Left cardiac atrium (tissue), 4 donors: ENCODE results near the gene LRRTM3. TPM values are rescaled to one million over a fixed set of nuclear protein-coding genes. Genes with fewer than 3 reads are reported as not detected.
A peak's percentile ranks its signal among the peaks of the same experiment; 100 is the strongest.

Experiments used
- ATAC-seq, 2 donors: fragments of 200-7000 bp; cut with Tn5 transposase; one replicate each; pipeline ENCODE4 v1.9.1; 2020; ENCODE audit warnings: mild to moderate bottlenecking in 2 of 2, moderate library complexity in 2 of 2
- DNase-seq: peaks from one replicate; pipeline ENCODE4 v3.0.0-alpha.2; 2020
- intact Hi-C, 2 donors: fragments of 100-400 bp; cut with DNase I; formaldehyde crosslinking; loops; one replicate each; pipeline versions ENCODE4 v1.14.1 to v1.15.1; 2022 to 2023
- total RNA-seq, 2 donors: library from RNA; stranded (reverse); fragmentation: NEBNext Ultra II Directional; extraction: Animal tissue kit (Norgen Biotek cat#: 25700); gene quantifications; one replicate each; pipeline ENCODE4 v1.2.1, GENCODE V29; 2021
- donor health status: DM: no; HTN: yes; CAD: no.
- donor health status: DM: no; HTN: yes; CAD: no; lungs with severe emphysema.
- donor health status: DM: yes; HTN: yes; CAD: no.
- donor health status: Dilated cardiomyopathy.

The LRRTM3 gene
- total RNA-seq, 2 donors from 2014 or later = not detected

DNA sequence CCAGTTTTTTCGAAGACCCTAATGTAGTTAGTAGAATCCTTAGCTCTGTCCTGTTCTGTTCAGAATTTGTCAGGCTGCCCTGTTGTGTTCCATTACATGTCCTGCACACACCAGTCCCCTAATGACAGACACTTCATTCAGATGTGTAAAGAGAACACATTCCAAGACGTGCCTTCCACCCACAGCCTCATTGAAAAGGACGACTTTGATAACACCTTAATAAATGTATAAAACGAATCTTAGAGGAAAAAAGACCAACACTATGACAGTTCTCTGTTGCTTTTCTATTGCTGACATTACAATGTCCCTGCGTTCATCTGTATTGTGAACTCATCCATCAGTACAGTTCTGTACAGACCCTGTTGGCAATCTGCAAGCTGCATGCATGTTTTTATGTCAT, 3.5 kb downstream of the LRRTM3 start:
- ATAC-seq (no peak), DNase-seq (no peak)
- intact Hi-C loops = no loop called here

DNA sequence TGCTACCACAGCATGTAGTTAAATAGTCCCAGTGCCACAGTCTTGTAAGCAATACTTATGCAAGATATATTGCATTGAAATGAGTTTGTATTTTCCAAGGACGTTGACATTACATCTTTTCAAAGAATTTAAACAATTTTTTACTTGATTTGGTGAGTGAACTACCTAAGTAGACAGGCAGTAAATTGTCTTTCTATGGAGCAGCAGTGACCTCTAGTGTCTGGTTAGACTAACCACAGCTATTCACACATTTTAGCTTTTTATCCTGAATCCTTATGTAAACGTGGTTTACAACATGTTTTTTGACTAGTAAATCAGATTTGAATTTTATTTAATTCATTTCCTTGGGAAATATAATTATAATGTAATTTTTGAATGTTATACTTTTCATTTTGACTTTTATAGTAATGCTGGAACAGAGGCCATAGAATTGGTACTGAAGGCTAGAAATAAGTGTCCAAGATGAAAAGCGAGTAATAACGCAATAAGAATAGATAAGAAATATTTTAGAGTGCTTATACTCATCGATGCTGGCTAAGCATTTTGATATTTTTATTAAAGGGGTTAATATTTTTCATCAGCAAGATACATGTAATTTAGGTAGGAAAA, 5.6 kb downstream of the LRRTM3 start:
- intact Hi-C loops = no loop called here
- no peak for DNase-seq
- peak in 1 of 2 donors; percentile 52 for ATAC-seq

DNA sequence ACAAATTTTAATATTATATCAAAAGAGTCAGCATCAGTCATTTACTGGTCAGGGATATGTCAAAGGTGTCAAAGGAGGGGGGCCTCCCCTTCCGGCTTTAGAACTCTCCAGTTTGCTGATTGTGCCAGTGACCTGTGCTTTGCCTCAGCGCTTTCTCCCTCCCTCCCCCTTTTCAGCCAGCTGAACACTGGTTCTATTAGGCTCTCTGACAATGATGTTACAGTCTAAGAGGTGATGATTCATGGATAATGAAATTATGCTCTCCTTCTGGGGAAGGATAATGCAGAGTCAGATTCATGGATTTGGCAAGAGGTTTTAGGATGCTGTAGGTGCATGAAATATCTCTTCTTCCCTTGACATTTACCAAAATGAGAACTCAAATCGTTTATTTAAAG, 6.1 kb downstream of the LRRTM3 start:
- intact Hi-C loops = no loop called here

DNA sequence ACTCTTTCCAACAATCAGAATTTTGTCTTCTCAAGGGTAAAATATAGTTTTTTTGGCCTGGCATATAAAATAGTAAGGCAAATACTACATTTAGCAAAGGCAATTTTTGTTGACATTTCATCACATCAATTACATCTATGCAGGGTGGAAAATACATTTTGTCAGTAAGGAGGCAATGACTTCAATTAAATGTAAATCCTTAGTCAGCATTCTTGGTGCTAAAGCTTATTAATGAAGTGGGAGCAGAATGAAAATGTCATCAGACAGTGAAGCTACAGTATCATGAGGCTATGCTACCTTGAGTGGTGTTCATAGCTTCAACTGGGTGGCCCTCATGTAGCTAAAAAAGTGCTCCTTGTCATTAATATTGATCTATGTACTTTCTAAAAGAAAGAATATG, 8.9 kb downstream of the LRRTM3 start:
- no peak for DNase-seq
- intact Hi-C loops = no loop called here
- no peak for ATAC-seq

More for the DNA sequence above, 6.1 kb downstream of the LRRTM3 start:
- no peak for ATAC-seq
- DNase-seq = no peak

DNA sequence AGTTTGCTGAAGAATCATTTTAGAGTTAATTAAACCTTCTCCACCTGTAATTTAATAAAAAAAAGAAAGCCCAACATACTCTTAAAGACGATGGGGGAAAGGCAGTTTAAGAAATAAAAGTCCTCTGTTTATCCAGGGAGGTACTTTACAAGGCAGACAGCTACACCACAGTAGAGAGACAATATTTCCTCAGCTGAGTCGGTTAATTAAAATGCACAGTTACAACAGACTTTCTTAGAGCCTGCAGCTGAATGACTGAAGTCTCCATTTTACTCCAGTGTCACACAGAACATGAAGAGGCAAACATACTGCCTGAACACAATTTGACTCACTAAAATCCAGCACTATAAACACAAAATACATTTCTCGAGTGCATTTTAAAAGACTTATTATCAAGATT, 15.1 kb downstream of the LRRTM3 start:
- ATAC-seq = no peak
- intact Hi-C loops = no loop called here
- DNase-seq = no peak

DNA sequence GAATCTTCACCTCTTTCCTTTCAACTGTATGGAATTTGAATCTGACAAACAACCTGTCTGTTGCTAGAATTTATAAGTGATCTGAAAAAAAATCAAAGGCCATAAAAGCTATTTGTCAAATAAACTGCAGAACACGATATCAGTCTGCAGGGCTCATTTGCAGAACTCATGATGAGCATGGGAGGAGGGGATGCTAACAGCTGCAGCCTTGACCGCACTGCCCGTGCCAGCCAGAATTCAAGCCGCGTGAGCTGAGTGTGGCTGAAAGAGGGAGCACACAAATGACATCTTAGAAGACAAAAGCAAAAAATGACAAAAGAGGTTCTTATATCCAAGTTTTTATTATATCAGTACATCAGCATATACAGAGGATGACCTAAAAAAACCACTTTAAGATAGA, 15.7 kb downstream of the LRRTM3 start:
- intact Hi-C loops = no loop called here
- no peak for DNase-seq
- no peak for ATAC-seq

DNA sequence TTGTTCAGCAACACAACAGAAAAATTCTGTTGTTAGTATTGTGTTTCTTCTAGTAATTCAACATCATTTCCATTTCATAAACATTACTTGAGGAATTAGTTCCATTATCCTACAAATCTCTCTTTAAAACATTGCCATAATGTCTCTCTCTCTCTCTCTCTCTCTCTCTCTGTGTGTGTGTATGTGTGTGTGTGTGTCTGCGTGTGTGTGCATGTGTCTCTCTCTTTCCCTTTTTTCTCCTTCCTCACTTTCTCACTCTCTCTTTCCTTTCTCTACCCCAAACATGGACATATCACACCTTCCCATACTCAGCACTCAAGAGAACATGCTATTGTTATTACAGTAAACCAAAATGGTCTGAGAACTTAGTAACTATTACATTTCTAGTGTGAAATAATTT, 16.6 kb downstream of the LRRTM3 start:
- intact Hi-C loops = no loop called here
- ATAC-seq (no peak), DNase-seq (no peak)

DNA sequence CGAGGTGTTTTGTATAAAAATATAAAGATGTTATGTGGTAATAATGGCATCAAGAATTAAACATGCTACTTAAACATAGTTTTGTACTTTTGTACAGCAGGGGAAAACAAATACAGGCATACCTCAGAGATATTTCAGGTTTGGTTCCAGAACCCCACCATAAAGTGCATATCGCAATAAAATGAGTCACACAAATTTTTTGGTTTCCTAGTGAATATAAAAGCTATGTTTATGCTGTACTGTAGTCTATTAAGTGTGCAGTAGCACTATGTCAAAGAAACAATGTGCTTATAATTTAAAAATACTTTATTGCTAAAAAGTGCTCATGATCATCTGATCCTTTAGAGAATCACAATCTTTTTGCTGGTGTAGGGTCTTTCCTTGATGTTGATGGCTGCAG, 17.8 kb downstream of the LRRTM3 start:
- ATAC-seq (no peak), DNase-seq (no peak)
- intact Hi-C loops = no loop called here

DNA sequence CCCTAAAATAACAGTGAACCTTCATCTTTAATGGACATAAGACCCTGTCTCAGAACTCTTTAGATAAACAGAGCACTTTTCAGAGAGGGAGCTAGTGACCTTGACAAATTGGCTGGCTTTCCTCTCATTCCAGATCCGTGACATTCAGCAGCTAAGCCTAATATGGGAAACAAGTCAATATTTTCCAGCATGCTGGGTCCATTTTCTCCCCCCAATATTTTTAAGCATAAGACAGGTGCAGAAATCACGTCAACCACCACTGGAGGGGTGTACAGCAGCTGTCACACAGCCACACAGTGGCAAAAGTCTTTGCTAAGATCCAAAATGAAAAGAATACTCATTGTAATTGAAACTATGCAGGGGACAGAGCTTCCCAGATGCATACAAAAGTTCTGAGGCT, 26.1 kb downstream of the LRRTM3 start:
- ATAC-seq (no peak), DNase-seq (no peak)
- intact Hi-C loops = no loop called here

DNA sequence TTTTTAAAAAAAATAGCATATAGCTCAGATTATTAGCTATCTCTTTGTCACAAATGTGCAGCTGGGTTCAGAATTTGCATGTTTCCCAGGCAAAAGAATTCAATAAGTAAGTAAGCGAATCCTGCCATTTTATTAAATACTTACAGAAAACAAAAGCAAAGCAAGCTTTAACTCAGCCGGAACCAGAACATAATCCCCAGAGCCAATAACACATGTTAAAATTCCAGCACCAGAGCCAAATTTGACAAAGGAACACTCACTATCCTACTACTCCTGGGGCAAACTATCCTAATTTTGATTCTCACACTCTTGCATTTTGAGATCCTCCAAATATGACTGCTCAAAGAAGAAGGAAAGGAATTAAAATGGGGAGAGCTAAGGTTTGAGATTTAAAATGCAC, 32.6 kb downstream of the LRRTM3 start:
- intact Hi-C loops = no loop called here
- no peak for ATAC-seq
- DNase-seq = no peak

DNA sequence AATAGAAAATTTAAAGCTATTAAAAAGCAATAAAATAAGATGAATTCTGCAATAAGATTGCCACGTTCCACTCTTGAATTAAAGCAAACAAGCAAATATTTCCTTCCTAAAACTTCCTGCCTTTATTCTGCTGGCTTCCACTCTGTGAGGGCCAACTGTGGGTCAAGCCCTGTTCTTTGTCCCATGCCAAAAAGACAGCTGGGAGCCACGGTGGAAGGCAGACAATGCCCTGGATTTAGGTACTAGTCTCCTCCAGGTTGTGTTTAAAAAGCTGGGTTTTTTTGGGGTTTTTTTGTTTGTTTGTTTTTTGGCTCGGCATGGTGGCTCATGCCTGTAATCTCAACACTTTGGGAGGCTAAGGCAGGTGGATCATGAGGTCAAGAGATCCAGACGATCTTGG, 39.1 kb downstream of the LRRTM3 start:
- ATAC-seq (no peak), DNase-seq (no peak)
- intact Hi-C loops = no loop called here

DNA sequence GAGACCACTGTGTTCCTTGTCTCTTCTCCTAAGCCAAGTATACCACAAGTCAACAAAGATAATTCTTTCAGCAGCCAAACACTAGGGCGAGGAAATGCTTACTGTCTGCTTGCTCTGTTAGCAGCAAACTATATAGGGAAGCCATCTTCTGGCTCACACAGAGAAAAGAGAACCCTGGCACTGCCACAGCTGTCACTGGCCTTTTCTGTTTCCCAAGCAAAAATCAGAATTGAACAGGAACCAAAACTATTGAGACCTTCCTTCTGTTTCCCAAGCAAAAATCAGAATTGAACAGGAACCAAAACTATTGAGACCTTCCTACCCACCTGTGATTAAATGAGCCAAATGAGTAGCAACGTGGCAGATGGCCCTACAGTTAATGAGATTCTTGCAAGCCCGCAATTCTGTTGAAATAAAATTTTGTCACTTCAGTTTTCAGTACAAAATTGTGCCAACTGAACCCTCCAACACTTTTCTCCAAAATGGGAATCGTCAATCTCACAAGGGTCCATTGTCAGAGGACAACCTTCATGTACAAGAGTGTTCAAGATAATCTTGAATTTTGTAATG, 54.5 kb downstream of the LRRTM3 start:
- DNase-seq (no peak), ATAC-seq (no peak)
- intact Hi-C loops = no loop called here

DNA sequence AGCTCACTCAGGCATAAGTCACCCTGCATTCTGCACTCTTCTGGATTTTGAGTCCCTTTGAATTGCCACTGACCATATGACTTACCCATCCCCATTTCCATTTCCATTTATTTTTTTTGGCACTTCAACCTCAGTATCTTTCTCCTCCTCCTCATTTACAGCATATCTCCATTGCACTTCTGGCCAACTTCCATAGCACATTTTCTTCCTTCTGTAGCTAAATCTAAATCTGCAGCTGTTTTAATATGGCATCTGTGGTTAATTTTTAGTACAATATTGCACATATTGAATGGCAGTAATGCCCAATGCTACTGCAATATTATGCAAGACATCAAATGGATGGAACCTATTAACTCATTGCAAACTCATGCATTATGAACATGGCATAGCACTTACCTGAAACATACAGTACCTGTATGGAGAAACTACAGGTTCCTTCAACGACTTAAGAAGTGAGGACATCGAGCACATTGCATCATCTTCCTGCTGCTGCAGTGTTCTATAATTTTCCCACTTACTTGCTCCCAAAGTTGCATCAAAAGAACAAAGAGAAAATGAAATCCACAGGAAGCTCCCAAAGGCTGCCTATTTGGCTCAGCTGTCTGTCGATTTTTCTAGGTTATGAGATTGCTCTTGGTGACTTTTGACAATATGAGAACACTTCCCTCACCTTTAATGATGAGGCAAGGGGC, 55.7 kb downstream of the LRRTM3 start:
- intact Hi-C loops = no loop called here
- ATAC-seq = no peak
- no peak for DNase-seq

DNA sequence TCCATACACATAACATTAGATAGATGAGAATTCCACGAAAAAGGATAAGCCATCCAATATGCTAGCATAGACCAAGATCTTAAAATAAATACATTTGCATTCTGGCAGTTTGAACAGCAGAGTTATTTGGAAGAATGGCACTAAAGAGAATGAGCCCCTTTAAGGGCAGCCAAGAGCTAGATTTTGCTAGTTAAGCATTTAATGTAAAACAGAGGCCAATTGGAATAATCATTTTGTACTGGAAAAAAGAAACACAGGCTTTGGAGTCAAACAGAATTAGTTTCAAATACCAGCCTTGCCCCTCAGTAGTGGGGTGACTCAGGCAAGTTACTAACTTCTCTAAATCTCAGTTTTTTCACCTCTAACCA, 56.2 kb downstream of the LRRTM3 start:
- intact Hi-C loops = no loop called here
- no peak for ATAC-seq
- DNase-seq = no peak

DNA sequence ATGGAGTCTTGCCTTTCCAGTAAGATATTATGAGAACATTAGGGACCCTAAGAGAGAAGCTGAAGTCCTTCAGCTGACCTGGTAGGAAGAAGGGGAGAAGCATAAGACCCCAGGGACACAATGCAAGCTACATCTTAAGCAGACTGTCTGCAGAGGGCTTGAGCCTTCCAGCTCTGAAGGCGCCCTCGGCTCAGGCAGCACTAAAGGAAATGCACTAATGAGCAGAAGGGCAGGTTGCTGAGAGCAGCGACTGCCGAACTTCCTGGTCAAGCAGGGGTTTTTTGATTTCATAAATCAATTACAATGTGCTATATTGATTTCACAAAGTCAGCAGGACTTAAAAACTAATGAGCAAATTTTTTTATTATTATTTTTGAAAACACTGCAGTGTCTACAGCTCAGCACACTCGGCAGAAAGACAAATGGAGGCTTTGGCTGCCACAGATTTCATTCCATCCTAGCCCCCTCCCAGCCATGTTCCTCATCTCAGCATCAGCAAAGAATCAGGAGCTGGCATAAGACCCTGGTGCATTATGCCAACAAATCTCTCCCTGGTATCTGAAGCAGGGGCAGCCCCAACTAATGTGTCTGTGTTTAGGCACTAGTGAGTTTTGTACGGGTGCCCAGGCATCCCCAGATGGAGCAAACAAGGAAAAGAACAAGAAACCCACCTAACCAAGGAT, 57.1 kb downstream of the LRRTM3 start:
- intact Hi-C loops = no loop called here
- ATAC-seq (no peak), DNase-seq (no peak)

DNA sequence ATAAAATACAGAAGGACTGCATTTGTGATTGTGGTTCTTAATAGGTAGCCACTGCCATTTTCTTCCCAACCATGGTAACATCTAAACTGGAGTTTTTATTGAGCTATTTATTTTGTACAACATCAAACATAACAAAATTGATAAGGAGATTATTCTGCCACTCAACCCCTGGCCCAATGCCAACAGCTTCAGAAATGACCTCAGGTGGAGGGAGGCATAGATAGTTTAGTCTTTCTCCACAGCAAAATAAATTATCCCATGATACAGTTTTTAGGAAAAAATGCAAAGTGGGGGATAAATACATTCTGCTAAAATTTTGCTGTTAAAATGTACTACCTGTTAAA, 57.6 kb downstream of the LRRTM3 start:
- DNase-seq (no peak), ATAC-seq (no peak)
- intact Hi-C loops = no loop called here

DNA sequence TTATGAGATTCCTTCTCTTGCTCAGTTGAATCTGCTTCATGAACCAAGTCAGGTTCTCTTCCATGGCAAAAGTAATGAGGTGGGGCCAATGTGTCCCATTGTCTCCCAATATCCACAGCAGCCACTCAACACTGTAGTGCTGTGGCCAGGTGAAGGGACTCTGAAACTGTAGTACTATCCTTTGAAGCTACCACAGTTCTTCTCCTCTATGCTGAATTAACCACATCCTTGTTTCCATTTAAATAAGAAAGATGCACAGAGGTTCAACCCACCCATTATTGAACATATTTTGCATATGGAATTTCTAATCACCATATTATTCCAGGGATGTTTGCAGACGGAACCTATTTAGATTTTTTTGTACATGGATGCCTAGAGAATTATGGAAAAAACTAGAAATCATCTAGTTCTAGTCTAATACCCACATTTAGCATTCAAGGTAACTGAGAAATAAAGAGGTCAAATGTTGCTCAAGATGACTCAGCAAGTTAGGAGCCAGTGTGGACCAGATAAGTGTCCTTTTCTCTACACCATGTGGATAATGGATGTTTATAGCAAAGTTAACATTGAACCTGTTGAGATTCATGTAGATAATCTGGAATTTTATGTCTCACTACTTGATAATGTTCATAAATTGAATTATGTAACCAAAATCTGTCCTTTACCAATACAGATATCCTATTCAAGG, 64.5 kb downstream of the LRRTM3 start:
- intact Hi-C loops = no loop called here
- no peak for ATAC-seq
- no peak for DNase-seq

DNA sequence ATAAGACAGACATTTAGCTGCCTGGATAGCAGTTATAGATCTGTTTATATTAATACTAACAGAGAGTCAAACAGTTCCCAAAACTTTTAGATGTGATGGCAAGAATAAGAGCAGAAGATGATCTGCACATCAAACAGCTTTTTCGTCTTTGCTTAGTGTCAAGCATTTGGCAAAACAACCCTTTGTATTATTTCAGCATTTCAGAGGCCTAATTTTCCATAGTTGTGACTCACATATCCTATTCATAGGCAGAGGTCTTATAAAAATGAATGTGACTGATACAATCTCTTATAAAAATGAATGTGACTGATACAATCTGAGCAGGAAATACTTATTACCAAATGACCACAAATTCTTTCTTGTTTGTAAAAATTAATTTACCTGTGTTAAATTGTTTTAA, 71.2 kb downstream of the LRRTM3 start:
- intact Hi-C loops = no loop called here
- DNase-seq = no peak

DNA sequence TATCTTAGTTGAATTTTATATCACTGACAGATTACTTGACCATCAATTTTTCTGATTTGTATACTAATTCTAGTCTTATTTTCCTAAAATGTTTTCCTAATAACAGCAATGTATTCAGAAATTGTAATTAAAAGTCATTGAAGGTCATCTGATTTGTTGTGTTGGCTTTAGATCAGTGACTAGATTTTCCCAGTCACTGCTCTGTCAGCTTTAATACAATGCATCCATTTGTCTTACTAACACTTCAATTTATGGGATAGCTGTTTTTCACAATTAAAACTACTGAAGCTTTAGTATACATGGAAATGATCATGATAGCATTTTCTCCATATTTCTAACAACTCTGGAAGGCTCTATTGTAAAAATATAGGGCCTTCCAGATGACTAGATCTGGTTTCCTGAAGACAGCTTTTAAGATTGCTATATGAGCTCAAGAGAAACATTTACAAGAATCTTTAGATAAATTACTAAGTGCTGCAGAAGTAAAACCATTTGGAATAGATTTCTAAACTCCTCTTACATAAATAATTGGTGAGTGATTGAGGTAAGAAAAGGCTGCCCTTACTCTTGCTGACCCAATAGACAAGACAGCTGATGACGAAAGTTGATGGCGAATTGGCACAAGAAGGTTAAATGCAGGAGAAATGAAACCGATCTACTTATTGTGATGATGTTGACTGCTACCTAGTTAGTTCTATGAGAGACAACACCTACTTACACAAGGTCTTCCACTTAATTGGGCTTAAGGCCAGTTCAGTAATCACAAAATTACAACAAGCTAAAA, 74.1 kb downstream of the LRRTM3 start:
- intact Hi-C loops = no loop called here

More for the DNA sequence above, 71.2 kb downstream of the LRRTM3 start:
- no peak for ATAC-seq

More for the DNA sequence above, 74.1 kb downstream of the LRRTM3 start:
- DNase-seq (no peak), ATAC-seq (no peak)
